Hepatocyte (in vitro differentiated cells): ENCODE results near the gene TSKS.

Experiments
- CTCF ChIP-seq: fragments of 200-600 bp; sonication (generic); IDR thresholded peaks from 2 replicates; pipeline ENCODE4 v1.5.1; 2016; ENCODE audit warnings: antibody characterized with exemption, mild to moderate bottlenecking; ENCODE audit not compliant: poor library complexity
- EZH2 ChIP-seq: fragments of 200-600 bp; sonication (generic); IDR thresholded peaks from 2 replicates; pipeline ENCODE4 v1.6.1; 2016; ENCODE audit warnings: antibody characterized with exemption, mild to moderate bottlenecking, borderline replicate concordance
- EZH2phosphoT487 ChIP-seq: fragments of 200-600 bp; sonication (generic); IDR thresholded peaks from one replicate; pipeline ENCODE4 v1.6.1; 2018; ENCODE audit warnings: antibody characterized with exemption, mild to moderate bottlenecking, low read depth, moderate library complexity; ENCODE audit not compliant: unreplicated experiment, severe bottlenecking

- TF ChIP-seq CTCF, result no peak
- TF ChIP-seq EZH2, result no peak
- no peak for TF ChIP-seq EZH2phosphoT487
Measured at GRCh38 chr19:49772850-49773432, 9.8 kb upstream of the TSKS start.
